ENCODE data around the gene TFAP2A.

The TFAP2A gene

GRCh38 chr6:10419749-10420545 lies 5.1 kb upstream of the TFAP2A start:
- peak overlapping the region; percentile 15; the same call in 1 of the 2 replicates for H3K4me3 ChIP-seq (ENCODE audit: low read depth, low read length)
- POLR2A ChIA-PET = no interaction called here
- CTCF ChIA-PET = interaction anchor here (1.1 to 1.2 kb wide), 2 partner anchors 9 to 1436 kb away, joined by 3 to 5 read pairs; no protein-coding TSS in a partner anchor

DNA sequence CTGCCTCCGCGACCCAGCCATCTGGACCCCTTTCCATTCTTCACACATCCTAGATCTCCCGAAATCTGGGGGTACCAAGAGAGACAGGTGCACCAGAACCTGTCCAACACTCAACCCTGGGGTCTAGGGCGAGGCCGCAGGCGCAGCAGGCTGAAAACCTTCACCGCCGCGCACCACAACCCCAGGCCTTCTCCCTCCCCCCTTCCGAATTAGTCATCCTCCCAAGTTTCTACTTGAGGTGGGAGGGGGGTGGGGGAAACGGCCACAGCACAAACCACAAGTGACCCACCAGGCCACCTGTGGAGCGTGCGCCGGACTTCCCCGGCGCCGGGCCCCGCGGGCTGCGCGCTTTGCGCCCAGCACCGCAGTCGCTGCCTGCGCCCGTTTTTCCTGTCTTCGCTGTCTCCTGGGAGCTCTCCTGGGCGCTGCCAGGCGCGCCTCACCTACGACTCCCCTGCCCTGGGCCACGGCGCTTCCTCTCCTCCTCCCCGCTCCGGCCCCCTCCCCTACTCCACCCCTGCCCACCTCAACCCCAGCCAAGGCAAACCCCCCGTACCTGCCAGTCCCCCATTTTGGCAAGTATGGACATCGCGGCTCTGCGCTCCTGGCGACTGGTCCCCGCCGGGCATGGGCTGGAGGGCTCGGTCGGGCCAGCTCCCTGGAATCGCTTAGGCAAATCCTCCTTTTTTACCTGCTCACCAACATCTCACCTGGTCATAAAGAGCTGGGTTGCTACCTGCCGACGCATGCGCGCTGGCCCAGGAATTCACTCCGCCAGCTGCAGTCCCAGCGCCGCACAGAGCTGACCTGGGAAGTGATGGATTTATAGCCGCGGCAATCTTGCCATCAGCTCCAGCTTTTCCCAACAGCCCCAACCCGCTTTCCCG lies 4.2 kb upstream of the TFAP2A start:
- CTCF ChIA-PET = interaction anchor here (1.1 to 1.2 kb wide), 2 partner anchors 10 to 1435 kb away, joined by 3 to 5 read pairs; no protein-coding TSS in a partner anchor
- POLR2A ChIA-PET = no interaction called here
- TF ChIP-seq CTCF (IDR thresholded peaks at IDR 0.05; ENCODE audit: insufficient read depth, low read length, missing control alignments) = no peak
- no peak for DNase-seq (ENCODE audit: low read depth, low spot score)
- peak overlapping the region; percentile 15 for H3K4me3 ChIP-seq (ENCODE audit: low read depth, low read length)

More at GRCh38 chr6:10419749-10420545, 5.1 kb upstream of the TFAP2A start:
- no peak for TF ChIP-seq CTCF (IDR thresholded peaks at IDR 0.05; ENCODE audit: insufficient read depth, low read length, missing control alignments)
- no peak for DNase-seq (ENCODE audit: low read depth, low spot score)

DNA sequence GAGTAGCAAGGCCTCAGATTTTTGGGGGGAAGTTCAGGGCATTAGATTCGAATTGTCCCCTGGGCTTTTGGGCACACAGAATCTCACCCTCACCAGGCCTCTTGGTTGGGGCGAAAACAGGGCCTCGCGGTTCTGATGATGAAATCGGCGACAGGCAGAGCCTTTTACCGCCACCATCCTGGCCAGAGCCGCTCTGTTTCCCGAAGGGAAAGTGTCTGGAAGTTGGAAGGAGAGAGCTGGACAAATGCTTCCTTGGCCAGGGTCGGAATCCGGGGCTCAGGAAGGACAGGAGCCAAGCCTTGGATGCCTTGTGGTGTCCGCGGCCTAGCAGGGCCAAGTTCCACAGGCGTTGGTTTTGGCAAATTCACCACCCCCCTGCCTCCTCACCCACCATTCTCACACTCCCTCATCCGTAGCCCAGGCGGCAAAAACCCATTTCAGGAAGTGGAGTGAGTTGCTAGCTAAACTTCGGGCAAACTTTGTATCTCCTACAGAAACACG lies 3.5 kb upstream of the TFAP2A start:
- TF ChIP-seq CTCF (IDR thresholded peaks at IDR 0.05; ENCODE audit: insufficient read depth, low read length, missing control alignments) = no peak
- no peak overlapping the region for H3K4me3 ChIP-seq (ENCODE audit: low read depth, low read length)
- POLR2A ChIA-PET = no interaction called here
- CTCF ChIA-PET = interaction anchor here (1.2 kb wide), 1 partner anchor 11 kb away, joined by 5 read pairs; no protein-coding TSS in a partner anchor
- DNase-seq (ENCODE audit: low read depth, low spot score) = no peak

GRCh38 chr6:10417681-10418104 lies 2.8 kb upstream of the TFAP2A start:
- no peak for DNase-seq (ENCODE audit: low read depth, low spot score)
- CTCF ChIA-PET = no interaction called here
- POLR2A ChIA-PET = no interaction called here
- H3K4me3 ChIP-seq (ENCODE audit: low read depth, low read length) = no peak overlapping the region
- no peak for TF ChIP-seq CTCF (IDR thresholded peaks at IDR 0.05; ENCODE audit: insufficient read depth, low read length, missing control alignments)

- ChIA-PET CTCF (interaction anchor here (3.2 kb wide), 1 partner anchor 1434 kb away, joined by 20 read pairs; no protein-coding TSS in a partner anchor), POLR2A (no interaction called here)
- DNase-seq (ENCODE audit: low read depth, low spot score) = no peak
- no peak for TF ChIP-seq CTCF (IDR thresholded peaks at IDR 0.05; ENCODE audit: insufficient read depth, low read length, missing control alignments)
- no peak overlapping the region for H3K4me3 ChIP-seq (ENCODE audit: low read depth, low read length)
Observed at GRCh38 chr6:10416863-10417641, 2.2 kb upstream of the TFAP2A start.
